HepG2 (cell line): ENCODE results near the gene ENTREP3. TPM values are rescaled to one million over a fixed set of nuclear protein-coding genes. Genes with fewer than 3 reads are reported as not detected.
A peak's percentile ranks its signal among the peaks of the same experiment; 100 is the strongest.

Experiments
- HOXA3 ChIP-seq: sonication (generic); formaldehyde crosslinking; IDR thresholded peaks from 2 replicates; pipeline ENCODE4 v1.5.0; 2020; ENCODE audit warnings: missing genetic modification reagents
- JARID2 ChIP-seq: sonication (generic); formaldehyde crosslinking; IDR thresholded peaks from 2 replicates; pipeline ENCODE4 v1.8.1; 2023; ENCODE audit warnings: missing genetic modification reagents, inconsistent platforms; ENCODE audit not compliant: insufficient replicate concordance
- MATR3 ChIP-seq: sonication (generic); formaldehyde crosslinking; IDR thresholded peaks from 2 replicates; pipeline ENCODE4 v1.4.0; 2020; ENCODE audit warnings: missing genetic modification reagents
- PPARG ChIP-seq: conservative IDR thresholded peaks from 2 replicates; pipeline ENCODE4 v1.6.1; 2016; ENCODE audit warnings: missing biosample characterization, missing genetic modification reagents
- RFXAP ChIP-seq: sonication (generic); formaldehyde crosslinking; IDR thresholded peaks from 2 replicates; pipeline ENCODE4 v1.4.0; 2020; ENCODE audit warnings: missing genetic modification reagents, borderline replicate concordance
- ZKSCAN1 ChIP-seq: fragments of 150-350 bp; IDR thresholded peaks from 2 replicates; pipeline ENCODE4 v1.6.1; 2014; ENCODE audit warnings: low read length
- ZNF205 ChIP-seq: IDR thresholded peaks from 2 replicates; pipeline ENCODE4 v1.6.1; 2018; ENCODE audit warnings: missing biosample characterization, missing genetic modification reagents
- ZNF34 ChIP-seq: sonication (generic); formaldehyde crosslinking; IDR thresholded peaks from 2 replicates; pipeline ENCODE4 v1.4.0; 2020; ENCODE audit warnings: mild to moderate bottlenecking, missing genetic modification reagents, borderline replicate concordance
- ZNF446 ChIP-seq: sonication (generic); formaldehyde crosslinking; IDR thresholded peaks from 2 replicates; pipeline ENCODE4 v1.5.0; 2020; ENCODE audit warnings: mild to moderate bottlenecking, missing genetic modification reagents
- ZNF614 ChIP-seq: IDR thresholded peaks from 2 replicates; pipeline ENCODE4 v1.6.1; 2018; ENCODE audit warnings: missing biosample characterization, missing genetic modification reagents, inconsistent platforms, borderline replicate concordance
- polyA plus RNA-seq, 8 experiments: library from polyadenylated mRNA; depleted of rRNA in 3 of 8; stranded (reverse) in 7 of 8; unstranded in 1 of 8; fragments of >200 nt; fragmentation: Illumina TruSeq in 4 of 8; extraction: Trizol in 4 of 8; gene quantifications; 2 replicates each; pipeline versions ENCODE4 v1.2.1 to v1.2.3, GENCODE V29; 2011 to 2016; ENCODE audit warnings: low read depth in 4 of 8, missing spikeins in 1 of 8, mixed read lengths in 1 of 8; ENCODE audit not compliant: insufficient read depth in 1 of 8
- total RNA-seq, 5 experiments: library from RNA; depleted of rRNA; stranded (reverse); fragments of >200 nt; fragmentation: Illumina TruSeq; extraction: Trizol; gene quantifications; 2 replicates each; pipeline ENCODE4 v1.2.3, GENCODE V29; 2016; ENCODE audit warnings: low read depth in 1 of 5
- TF ChIP-seq, protein P1 (sequence below): sonication (generic); formaldehyde crosslinking; IDR thresholded peaks from 2 replicates; pipeline ENCODE4 v1.5.1; 2020; ENCODE audit warnings: missing genetic modification reagents, mild to moderate bottlenecking, borderline replicate concordance
- TF ChIP-seq, protein P2 (sequence below): sonication (generic); formaldehyde crosslinking; IDR thresholded peaks from 2 replicates; pipeline ENCODE4 v1.4.0; 2020; ENCODE audit warnings: missing genetic modification reagents

Gene ENTREP3
- total and polyA plus RNA-seq, 2 of the 13 experiments (the other 11 are each of a cell fraction or from before 2014, with no cell fraction given): 4.1 to 9.9 TPM

DNA sequence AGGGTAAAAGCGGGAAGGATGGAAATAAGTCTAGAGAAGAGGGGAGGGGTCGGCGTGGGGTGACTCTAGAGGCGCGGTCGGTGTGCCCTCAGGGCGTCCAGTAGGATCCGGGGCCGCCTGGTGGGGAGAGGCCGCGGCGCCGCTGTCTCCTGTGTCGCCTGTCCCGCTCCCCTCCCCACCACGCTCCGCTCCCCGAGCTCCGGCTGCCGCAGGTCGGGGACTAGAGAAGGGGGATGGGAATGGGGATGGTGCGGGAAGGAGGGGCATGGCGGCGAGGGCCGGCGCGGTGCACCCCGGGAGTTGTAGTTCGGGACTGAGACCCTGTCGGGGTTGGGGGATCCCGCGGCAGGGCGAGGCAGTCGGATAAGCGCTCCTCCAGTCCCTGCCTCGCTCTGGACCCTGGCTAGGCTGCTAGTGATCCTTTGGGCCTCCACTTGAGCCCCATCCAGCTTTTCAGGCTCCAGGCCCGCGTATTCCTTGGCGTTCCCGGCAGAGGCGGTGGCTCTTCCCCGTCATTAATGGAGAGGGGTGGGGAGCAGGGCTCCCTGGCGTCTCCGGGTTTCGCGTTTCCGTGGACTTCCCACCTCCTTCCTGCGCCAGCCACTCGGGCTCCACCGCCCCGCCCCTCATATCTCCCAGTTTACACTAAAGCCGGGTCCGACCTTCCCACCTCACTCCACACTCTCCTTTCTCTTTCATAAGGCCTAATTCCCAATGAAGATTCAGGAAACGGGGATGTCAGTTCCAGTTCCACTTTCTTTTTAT lies at the start of gene ENTREP3 (continued):
- no peak for TF ChIP-seq ZNF446 (CRISPR knock-in tag)
- 0 out of 2 replicates have a peak, but pooled peaks have one; percentile 33 for TF ChIP-seq ZNF34 (CRISPR knock-in tag)
- TF ChIP-seq, protein P1, sequence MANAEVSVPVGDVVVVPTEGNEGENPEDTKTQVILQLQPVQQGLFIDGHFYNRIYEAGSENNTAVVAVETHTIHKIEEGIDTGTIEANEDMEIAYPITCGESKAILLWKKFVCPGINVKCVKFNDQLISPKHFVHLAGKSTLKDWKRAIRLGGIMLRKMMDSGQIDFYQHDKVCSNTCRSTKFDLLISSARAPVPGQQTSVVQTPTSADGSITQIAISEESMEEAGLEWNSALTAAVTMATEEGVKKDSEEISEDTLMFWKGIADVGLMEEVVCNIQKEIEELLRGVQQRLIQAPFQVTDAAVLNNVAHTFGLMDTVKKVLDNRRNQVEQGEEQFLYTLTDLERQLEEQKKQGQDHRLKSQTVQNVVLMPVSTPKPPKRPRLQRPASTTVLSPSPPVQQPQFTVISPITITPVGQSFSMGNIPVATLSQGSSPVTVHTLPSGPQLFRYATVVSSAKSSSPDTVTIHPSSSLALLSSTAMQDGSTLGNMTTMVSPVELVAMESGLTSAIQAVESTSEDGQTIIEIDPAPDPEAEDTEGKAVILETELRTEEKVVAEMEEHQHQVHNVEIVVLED: peak; percentile 79
- TF ChIP-seq RFXAP (CRISPR knock-in tag): peak; percentile 64; the same call in 1 of the 2 replicates
- no peak for TF ChIP-seq JARID2 (CRISPR knock-in tag)
- peak; percentile 54; the same call in 1 of the 2 replicates for TF ChIP-seq ZNF614 (CRISPR knock-in tag)
- TF ChIP-seq ZKSCAN1: no peak
- peak; percentile 86 for TF ChIP-seq HOXA3
- 0 out of 2 replicates have a peak, but pooled peaks have one; percentile 49 for TF ChIP-seq ZNF205 (CRISPR knock-in tag)
- 0 out of 2 replicates have a peak, but pooled peaks have one; percentile 19 for TF ChIP-seq PPARG
- TF ChIP-seq, protein P2, sequence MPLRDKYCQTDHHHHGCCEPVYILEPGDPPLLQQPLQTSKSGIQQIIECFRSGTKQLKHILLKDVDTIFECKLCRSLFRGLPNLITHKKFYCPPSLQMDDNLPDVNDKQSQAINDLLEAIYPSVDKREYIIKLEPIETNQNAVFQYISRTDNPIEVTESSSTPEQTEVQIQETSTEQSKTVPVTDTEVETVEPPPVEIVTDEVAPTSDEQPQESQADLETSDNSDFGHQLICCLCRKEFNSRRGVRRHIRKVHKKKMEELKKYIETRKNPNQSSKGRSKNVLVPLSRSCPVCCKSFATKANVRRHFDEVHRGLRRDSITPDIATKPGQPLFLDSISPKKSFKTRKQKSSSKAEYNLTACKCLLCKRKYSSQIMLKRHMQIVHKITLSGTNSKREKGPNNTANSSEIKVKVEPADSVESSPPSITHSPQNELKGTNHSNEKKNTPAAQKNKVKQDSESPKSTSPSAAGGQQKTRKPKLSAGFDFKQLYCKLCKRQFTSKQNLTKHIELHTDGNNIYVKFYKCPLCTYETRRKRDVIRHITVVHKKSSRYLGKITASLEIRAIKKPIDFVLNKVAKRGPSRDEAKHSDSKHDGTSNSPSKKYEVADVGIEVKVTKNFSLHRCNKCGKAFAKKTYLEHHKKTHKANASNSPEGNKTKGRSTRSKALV: 0 out of 2 replicates have a peak, but pooled peaks have one; percentile 34
- TF ChIP-seq MATR3 (CRISPR knock-in tag): no peak
